ENCODE results near the gene MRM1.
"Not testable (repeated sequence)": the region's sequence is repeated elsewhere in the genome, so short reads cannot be mapped to it uniquely, and the experiment has no call there.

The MRM1 gene

GRCh38 chr17:36602030-36602748 lies 806 bp downstream of the MRM1 start:
- peak; percentile 29 for DNase-seq (ENCODE audit: low spot score)

- DNase-seq (ENCODE audit: low spot score), result peak; percentile 90
Observed at GRCh38 chr17:36602924-36603384, 1.6 kb downstream of the MRM1 start.

- not testable (repeated sequence) for DNase-seq (ENCODE audit: low spot score)
Observed at GRCh38 chr17:36605028-36605427, 3.6 kb downstream of the MRM1 start.

- DNase-seq (ENCODE audit: low spot score), result no peak
Observed at GRCh38 chr17:36608280-36608679, 6.9 kb downstream of the MRM1 start.

- DNase-seq (ENCODE audit: low spot score), result peak; percentile 57
Observed at GRCh38 chr17:36608794-36609497, 7.6 kb downstream of the MRM1 start.

- DNase-seq (ENCODE audit: low spot score), result no peak
Observed at GRCh38 chr17:36609498-36609862, 8.1 kb downstream of the MRM1 start.

GRCh38 chr17:36610474-36610873 lies 9.1 kb downstream of the MRM1 start:
- DNase-seq (ENCODE audit: low spot score), result no peak

- no peak for DNase-seq (ENCODE audit: low spot score)
Observed at GRCh38 chr17:36611345-36612072, 10.1 kb downstream of the MRM1 start.

GRCh38 chr17:36612323-36612722 lies 10.9 kb downstream of the MRM1 start:
- no peak for DNase-seq (ENCODE audit: low spot score)

GRCh38 chr17:36613155-36613554 lies 11.8 kb downstream of the MRM1 start:
- DNase-seq (ENCODE audit: low spot score), result no peak

GRCh38 chr17:36614081-36614480 lies 12.7 kb downstream of the MRM1 start:
- no peak for DNase-seq (ENCODE audit: low spot score)

- no peak for DNase-seq (ENCODE audit: low spot score)
Observed at GRCh38 chr17:36614933-36615332, 13.6 kb downstream of the MRM1 start.

GRCh38 chr17:36616061-36617029 lies 15.0 kb downstream of the MRM1 start:
- DNase-seq (ENCODE audit: low spot score), result no peak

- DNase-seq (ENCODE audit: low spot score), result no peak
Observed at GRCh38 chr17:36617773-36618172, 16.4 kb downstream of the MRM1 start.

GRCh38 chr17:36623281-36623680 lies 21.9 kb downstream of the MRM1 start:
- DNase-seq (ENCODE audit: low spot score), result no peak

GRCh38 chr17:36625188-36625587 lies 23.8 kb downstream of the MRM1 start:
- no peak for DNase-seq (ENCODE audit: low spot score)

GRCh38 chr17:36627101-36627500 lies 25.7 kb downstream of the MRM1 start:
- no peak for DNase-seq (ENCODE audit: low spot score)

GRCh38 chr17:36628576-36628975 lies 27.2 kb downstream of the MRM1 start:
- no peak for DNase-seq (ENCODE audit: low spot score)

GRCh38 chr17:36629252-36629847 lies 28.0 kb downstream of the MRM1 start:
- DNase-seq (ENCODE audit: low spot score), result peak; percentile 84

- DNase-seq (ENCODE audit: low spot score), result no peak
Observed at GRCh38 chr17:36629970-36630502, 28.7 kb downstream of the MRM1 start.

GRCh38 chr17:36631022-36631421 lies 29.6 kb downstream of the MRM1 start:
- no peak for DNase-seq (ENCODE audit: low spot score)

All from NAMALWA (cell line).